Stimulated activated CD4-positive, alpha-beta T cell treated with anti-CD3 and anti-CD28 coated beads, TNF-alpha, amount 100 ng/mL, for 1 hour (primary cell): Measurements from ENCODE around the gene VWF.
"Not testable (repeated sequence)": the region's sequence is repeated elsewhere in the genome, so short reads cannot be mapped to it uniquely, and the experiment has no call there.

Experiments
- DNase-seq, 3 donors: peaks; one replicate each; pipeline ENCODE4 v3.0.0-alpha.2; 2020; ENCODE audit warnings: low read depth in 3 of 3, low spot score in 1 of 3

The VWF gene

GRCh38 chr12:6146509-6146908, 22.0 kb upstream of the VWF start:
- no peak for DNase-seq

- DNase-seq = no peak
Measured at GRCh38 chr12:6145564-6145963, 21.1 kb upstream of the VWF start.

- DNase-seq = no peak
Measured at GRCh38 chr12:6143303-6143675, 18.8 kb upstream of the VWF start.

GRCh38 chr12:6142368-6143302, 18.2 kb upstream of the VWF start:
- DNase-seq = not testable (repeated sequence)

GRCh38 chr12:6141731-6142367, 17.4 kb upstream of the VWF start:
- DNase-seq = not testable (repeated sequence)

DNA sequence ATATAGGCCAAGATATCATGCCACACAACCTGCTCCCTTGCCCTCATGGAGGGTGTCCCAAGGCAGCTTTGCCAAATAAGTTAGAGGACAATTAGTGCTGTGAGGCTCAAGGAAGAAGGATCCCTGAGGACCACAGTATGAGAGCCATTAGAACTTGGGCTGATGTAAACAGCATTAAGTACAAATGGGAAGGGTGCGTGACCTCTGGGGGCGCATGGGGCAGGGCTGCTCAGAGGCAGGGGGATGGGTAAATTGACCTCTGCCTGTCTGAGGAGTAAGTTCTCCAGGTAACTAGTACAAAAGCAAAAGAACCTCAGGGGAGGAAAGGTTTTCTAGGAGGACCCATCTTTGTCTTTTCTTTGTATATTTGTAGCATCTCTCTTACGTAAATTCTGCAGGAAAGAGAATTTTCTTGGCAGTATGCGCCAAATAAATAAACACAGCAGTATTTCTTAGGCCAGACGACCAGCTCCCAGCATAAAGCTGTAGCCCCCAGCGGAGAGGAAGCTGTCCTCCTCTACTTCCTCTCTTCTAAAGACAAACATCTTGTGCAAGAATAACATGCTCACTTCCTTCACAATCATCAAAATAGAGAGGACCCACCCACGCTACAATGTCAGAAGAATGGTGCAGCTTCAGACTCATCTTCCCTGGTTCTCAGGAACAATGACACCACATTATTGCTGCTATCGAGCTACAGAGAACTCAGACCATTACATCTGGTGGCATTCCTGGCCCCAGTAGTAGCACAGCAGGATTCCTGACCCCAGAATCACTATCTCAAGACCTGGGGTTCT, 16.4 kb upstream of the VWF start:
- no peak for DNase-seq

DNA sequence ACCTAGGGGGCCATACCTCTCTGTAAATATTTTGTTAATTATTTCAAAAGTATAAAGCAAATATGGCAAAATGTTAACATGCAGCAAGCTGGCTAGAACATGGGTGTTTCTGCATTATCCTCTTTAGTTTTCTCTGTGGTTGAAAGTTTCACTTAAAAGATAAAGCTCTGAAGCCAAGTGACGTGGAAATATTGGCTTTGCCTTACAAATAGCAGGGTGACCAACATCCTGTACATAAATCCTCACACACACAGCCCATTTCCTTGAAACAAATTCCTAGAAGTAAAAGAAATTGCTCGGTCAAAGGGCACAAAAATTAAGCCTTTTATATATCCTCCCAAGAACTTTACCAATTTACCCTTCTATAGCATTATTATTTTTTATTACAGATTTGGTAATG, 10.6 kb upstream of the VWF start:
- no peak for DNase-seq

- no peak for DNase-seq
Measured at GRCh38 chr12:6133642-6134041, 9.2 kb upstream of the VWF start.

DNA sequence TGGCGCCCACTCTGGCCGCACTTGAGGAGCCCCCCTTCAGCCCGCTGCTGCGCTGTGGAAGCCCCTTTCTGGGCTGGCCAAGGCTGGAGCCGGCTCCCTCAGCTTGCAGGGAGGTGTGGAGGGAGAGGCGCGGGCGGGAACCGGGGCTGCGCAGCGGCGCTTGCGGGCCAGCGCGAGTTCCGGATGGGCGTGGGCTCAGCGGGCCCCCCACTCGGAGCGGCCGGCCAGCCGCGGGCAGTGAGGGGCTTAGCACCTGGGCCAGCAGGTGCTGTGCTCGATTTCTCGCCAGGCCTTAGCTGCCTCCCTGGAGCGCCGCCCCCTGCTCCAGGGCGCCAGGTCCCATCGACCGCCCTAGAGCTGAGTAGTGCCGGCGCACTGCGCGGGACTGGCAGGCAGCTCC, 8.0 kb upstream of the VWF start:
- no peak for DNase-seq

DNA sequence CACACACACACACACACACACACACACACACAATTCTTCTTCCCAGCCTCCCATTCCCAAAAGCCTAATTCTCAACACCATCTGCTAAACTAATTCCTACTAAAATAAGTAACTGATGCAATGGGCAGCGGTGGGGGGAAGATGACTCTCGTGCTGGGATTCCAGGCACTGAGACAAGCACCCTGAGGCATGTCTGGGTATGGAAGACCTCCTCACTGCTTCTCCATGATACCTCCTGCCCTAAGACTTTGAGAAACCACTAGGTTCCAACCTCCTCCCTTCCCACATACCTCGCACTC, 789 bp upstream of the VWF start:
- no peak for DNase-seq

- DNase-seq = no peak
Measured at GRCh38 chr12:6123258-6123657, 1.2 kb downstream of the VWF start.

DNA sequence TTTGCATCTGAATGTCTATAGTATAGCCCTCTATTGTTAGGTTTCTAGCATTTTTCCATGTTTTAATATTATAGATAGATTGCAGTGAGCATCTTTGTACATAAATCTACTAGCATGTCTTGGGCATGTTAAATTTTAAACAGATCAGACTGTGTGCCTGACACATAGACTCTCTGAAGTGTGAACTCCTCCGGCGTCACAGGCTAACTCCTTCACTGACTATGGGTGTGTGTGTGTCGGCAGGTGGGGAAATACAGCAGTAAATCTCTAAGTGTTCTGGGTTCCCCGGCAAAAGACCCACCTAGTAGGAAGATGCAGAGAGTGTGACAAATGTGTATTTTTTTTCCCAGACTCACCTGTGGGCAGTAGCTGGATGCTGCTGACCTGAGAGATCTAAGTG, 2.3 kb downstream of the VWF start:
- DNase-seq = no peak

- DNase-seq = no peak
Measured at GRCh38 chr12:6120796-6121473, 3.5 kb downstream of the VWF start.

DNA sequence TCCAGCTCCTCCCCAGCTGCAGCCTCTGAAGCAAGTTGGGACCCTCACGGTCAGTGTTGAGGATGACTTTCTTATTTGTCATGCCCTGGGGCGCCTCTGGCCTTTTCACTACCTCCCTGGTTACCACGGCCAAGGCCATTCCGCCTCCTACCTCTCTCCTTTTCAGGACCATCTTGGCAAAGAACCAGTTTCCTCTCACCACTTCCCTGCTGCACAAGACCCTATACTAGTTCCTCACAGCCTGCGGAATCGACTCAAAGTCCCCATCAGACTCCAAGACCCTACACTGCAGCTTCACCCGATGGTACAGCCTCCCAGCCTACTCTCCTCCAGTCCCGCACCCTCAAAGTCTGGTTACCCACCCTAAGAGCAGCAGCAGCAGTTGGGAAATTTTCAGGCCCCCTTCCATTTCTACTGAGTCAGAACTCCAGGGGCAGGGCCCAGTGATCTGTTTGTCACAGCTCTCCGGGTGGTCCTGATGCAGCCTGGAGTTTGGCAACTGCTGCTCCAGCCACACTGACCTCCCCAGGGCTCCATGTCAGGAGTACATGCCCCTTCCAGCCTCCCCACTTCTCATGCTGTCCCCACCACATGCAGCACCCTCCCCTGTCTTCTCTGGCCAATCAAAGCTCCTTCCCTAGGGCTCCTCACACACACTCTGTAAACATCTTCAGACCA, 5.4 kb downstream of the VWF start:
- DNase-seq = no peak

- DNase-seq = no peak
Measured at GRCh38 chr12:6116471-6117021, 7.9 kb downstream of the VWF start.

DNA sequence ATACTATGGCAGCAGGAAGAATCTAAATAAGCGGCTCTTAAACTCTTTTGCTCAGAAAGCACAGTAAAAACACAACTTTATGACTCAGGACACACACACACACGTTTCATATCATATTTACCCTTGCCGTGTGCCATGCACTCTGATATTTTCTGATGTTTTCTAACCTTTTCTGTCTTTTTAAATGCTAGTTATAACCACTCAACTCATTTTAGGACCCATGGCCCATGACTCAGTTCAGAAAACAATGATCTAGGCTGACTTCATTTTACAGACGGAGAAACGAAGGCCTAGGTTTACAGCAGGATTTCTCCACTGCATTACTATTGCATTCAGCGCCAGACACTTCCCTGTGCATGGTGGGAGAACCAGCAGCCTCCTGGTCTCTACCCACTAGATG, 9.1 kb downstream of the VWF start:
- no peak for DNase-seq

DNA sequence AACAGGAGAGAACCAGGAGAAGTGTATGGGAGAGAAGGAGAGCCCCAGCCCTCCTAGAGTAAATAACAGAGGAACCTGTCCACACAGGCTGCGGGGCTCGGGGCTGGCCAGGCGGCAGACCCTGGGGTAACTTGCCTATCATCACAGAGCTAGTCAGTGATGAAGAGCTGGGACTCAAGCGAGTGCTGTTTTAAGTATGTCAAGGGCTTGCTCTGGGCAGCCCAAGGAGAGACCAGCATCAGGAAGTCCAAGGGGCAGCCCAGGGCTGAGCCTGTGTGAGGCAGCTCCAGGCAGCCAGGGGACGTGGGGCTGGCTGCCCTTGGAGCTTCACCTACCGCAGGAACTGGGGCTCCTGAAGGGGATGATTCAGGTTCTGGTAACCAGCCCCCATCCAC, 10.0 kb downstream of the VWF start:
- DNase-seq = no peak

GRCh38 chr12:6113691-6114475, 10.6 kb downstream of the VWF start:
- DNase-seq = no peak

DNA sequence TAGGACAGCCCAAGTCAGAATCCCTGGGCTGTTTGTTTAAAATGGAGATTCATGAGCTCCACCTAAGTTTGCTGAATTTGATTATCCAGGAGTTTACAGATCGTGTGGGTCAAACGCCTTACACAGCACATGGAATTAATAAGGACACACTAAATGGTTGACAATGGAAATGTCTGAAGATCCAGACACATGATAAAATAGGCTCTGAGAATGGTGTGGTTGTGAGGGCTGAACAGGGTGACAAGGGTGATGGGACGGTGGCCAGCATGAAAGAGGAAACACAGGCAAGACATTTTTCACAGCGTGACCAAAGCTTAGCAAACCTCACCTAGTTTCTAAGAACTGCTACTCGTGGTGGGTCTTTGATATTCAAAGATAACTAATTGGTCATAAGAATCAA, 12.5 kb downstream of the VWF start:
- DNase-seq = no peak

GRCh38 chr12:6110006-6110405, 14.5 kb downstream of the VWF start:
- no peak for DNase-seq
